DOHH2 (cell line): Measurements from ENCODE around the gene SYNE4.

ENCODE experiments used
- H3F3A ChIP-seq: fragments of 200-600 bp; sonication (generic), shearing (Covaris generic); 2 replicates; pipeline ENCODE4 v1.6.0; 2016; ENCODE audit warnings: antibody characterized with exemption, mild to moderate bottlenecking; ENCODE audit not compliant: control insufficient read depth, insufficient read depth
- H3K27ac ChIP-seq: fragments of 200-600 bp; sonication (generic); 2 replicates; pipeline ENCODE4 v1.5.1; 2014; ENCODE audit warnings: low read depth, mild to moderate bottlenecking, low read length, moderate library complexity
- H3K27me3 ChIP-seq: fragments of 200-600 bp; sonication (generic); 2 replicates; pipeline ENCODE4 v1.6.1; 2014; ENCODE audit warnings: mild to moderate bottlenecking, low read length, mixed read lengths; ENCODE audit not compliant: control insufficient read depth
- H3K36me3 ChIP-seq: fragments of 200-600 bp; sonication (generic); 2 replicates; pipeline ENCODE4 v1.6.1; 2014; ENCODE audit warnings: mild to moderate bottlenecking, low read length, moderate library complexity, mixed read lengths; ENCODE audit not compliant: control insufficient read depth
- H3K4me1 ChIP-seq: fragments of 200-600 bp; sonication (generic); 2 replicates; pipeline ENCODE4 v1.6.1; 2014; ENCODE audit warnings: mild to moderate bottlenecking, low read length, mixed read lengths; ENCODE audit not compliant: control insufficient read depth
- H3K4me2 ChIP-seq: fragments of 200-600 bp; sonication (generic); 2 replicates; pipeline ENCODE4 v1.6.0; 2014; ENCODE audit warnings: mild to moderate bottlenecking, low read length, moderate library complexity
- H3K4me3 ChIP-seq: fragments of 200-600 bp; sonication (generic); 2 replicates; pipeline ENCODE4 v1.5.1; 2014; ENCODE audit warnings: mild to moderate bottlenecking, low read length, mixed read lengths
- H3K79me2 ChIP-seq: fragments of 200-600 bp; sonication (generic); 2 replicates; pipeline ENCODE4 v1.6.1; 2014; ENCODE audit warnings: mild to moderate bottlenecking, low read length, mixed read lengths; ENCODE audit not compliant: control insufficient read depth
- H3K9me2 ChIP-seq: fragments of 200-600 bp; sonication (generic); replicated peaks from 2 replicates; pipeline ENCODE4 v1.6.1; 2014; ENCODE audit warnings: mild to moderate bottlenecking, low read length, mixed read lengths; ENCODE audit not compliant: control insufficient read depth
- H3K9me3 ChIP-seq: fragments of 200-600 bp; sonication (generic); 2 replicates; pipeline ENCODE4 v1.6.1; 2014; ENCODE audit warnings: antibody characterized with exemption, low read length, mixed read lengths; ENCODE audit not compliant: control insufficient read depth, insufficient read depth
- H4K20me1 ChIP-seq: fragments of 200-600 bp; sonication (generic); 2 replicates; pipeline ENCODE4 v1.6.0; 2014; ENCODE audit warnings: low read depth, mild to moderate bottlenecking, antibody characterized with exemption, low read length, moderate library complexity; ENCODE audit not compliant: control insufficient read depth, insufficient read depth
- CTCF ChIP-seq: fragments of 200-600 bp; sonication (generic); IDR thresholded peaks from one replicate; pipeline ENCODE4 v1.5.1; 2014; ENCODE audit warnings: antibody characterized with exemption, mild to moderate bottlenecking, low read depth, low read length; ENCODE audit not compliant: poor library complexity, severe bottlenecking
- EZH2phosphoT487 ChIP-seq: fragments of 200-600 bp; sonication (generic); IDR thresholded peaks from 2 replicates; pipeline ENCODE4 v1.6.1; 2017; ENCODE audit warnings: borderline replicate concordance, mild to moderate bottlenecking, antibody characterized with exemption, low read length, moderate library complexity, mixed read lengths

SYNE4 gene

GRCh38 chr19:36047835-36048234 is 39.2 kb upstream of the SYNE4 start:
- H3K27me3 ChIP-seq: no peaks in the 10 kb centered on the region
- peaks cover 3% of the 10 kb centered on the region for H3K79me2 ChIP-seq
- H3K4me2 ChIP-seq: no peak overlapping the region
- TF ChIP-seq EZH2phosphoT487: no peak
- no peak for TF ChIP-seq CTCF
- H3K9me2 ChIP-seq: no peaks in the 10 kb centered on the region
- no peaks in the 10 kb centered on the region for H3K36me3 ChIP-seq
- peaks cover 5% of the 10 kb centered on the region for H3K4me1 ChIP-seq
- H3K9me3 ChIP-seq: no peaks in the 10 kb centered on the region
- H3K4me3 ChIP-seq: no peak overlapping the region
- H4K20me1 ChIP-seq: no peaks in the 10 kb centered on the region
- H3K27ac ChIP-seq: no peak overlapping the region
- no peaks in the 10 kb centered on the region for H3F3A ChIP-seq

- Histone ChIP-seq H3K9me2 (no peaks in the 10 kb centered on the region), H3K4me1 (0 out of 2 replicates have a peak, but pooled peaks cover 2% of the 10 kb centered on the region), H3F3A (no peaks in the 10 kb centered on the region), H3K4me2 (no peak overlapping the region), H4K20me1 (no peaks in the 10 kb centered on the region), H3K4me3 (no peak overlapping the region), H3K27ac (no peak overlapping the region), H3K9me3 (no peaks in the 10 kb centered on the region), H3K36me3 (no peaks in the 10 kb centered on the region), H3K27me3 (no peaks in the 10 kb centered on the region), H3K79me2 (no peaks in the 10 kb centered on the region)
- TF ChIP-seq CTCF: no peak
- no peak for TF ChIP-seq EZH2phosphoT487
Observed at GRCh38 chr19:36046443-36047050, 37.9 kb upstream of the SYNE4 start.

- Histone ChIP-seq H4K20me1 (no peaks in the 10 kb centered on the region), H3K4me2 (no peak overlapping the region), H3K27me3 (no peaks in the 10 kb centered on the region), H3K27ac (no peak overlapping the region), H3K4me1 (no peaks in the 10 kb centered on the region), H3K4me3 (no peak overlapping the region), H3F3A (no peaks in the 10 kb centered on the region), H3K79me2 (no peaks in the 10 kb centered on the region), H3K9me3 (no peaks in the 10 kb centered on the region), H3K9me2 (no peaks in the 10 kb centered on the region), H3K36me3 (no peaks in the 10 kb centered on the region)
- no peak for TF ChIP-seq CTCF
- TF ChIP-seq EZH2phosphoT487: no peak
Observed at GRCh38 chr19:36043952-36044351, 35.3 kb upstream of the SYNE4 start.
